HL-60 (cell line): ENCODE data around the gene DOC2B.

Experiments used
- CTCF ChIP-seq: IDR thresholded peaks from one replicate; pipeline ENCODE4 v1.5.1; 2011; ENCODE audit warnings: low read length, control low read depth, inconsistent platforms; ENCODE audit not compliant: insufficient read depth
- POLR2AphosphoS5 ChIP-seq: IDR thresholded peaks from 2 replicates; pipeline ENCODE4 v1.6.1; 2012; ENCODE audit warnings: low read depth
- SPI1 ChIP-seq: IDR thresholded peaks from 2 replicates; pipeline ENCODE4 v1.6.1; 2012; ENCODE audit warnings: low read depth, mild to moderate bottlenecking, borderline replicate concordance
- TF ChIP-seq, protein P1 (sequence below): IDR thresholded peaks from 2 replicates; pipeline ENCODE4 v1.6.1; 2012; ENCODE audit warnings: low read depth; ENCODE audit not compliant: insufficient replicate concordance

- TF ChIP-seq CTCF: no peak
- TF ChIP-seq SPI1: no peak
- no peak for TF ChIP-seq POLR2AphosphoS5
- TF ChIP-seq, protein P1, sequence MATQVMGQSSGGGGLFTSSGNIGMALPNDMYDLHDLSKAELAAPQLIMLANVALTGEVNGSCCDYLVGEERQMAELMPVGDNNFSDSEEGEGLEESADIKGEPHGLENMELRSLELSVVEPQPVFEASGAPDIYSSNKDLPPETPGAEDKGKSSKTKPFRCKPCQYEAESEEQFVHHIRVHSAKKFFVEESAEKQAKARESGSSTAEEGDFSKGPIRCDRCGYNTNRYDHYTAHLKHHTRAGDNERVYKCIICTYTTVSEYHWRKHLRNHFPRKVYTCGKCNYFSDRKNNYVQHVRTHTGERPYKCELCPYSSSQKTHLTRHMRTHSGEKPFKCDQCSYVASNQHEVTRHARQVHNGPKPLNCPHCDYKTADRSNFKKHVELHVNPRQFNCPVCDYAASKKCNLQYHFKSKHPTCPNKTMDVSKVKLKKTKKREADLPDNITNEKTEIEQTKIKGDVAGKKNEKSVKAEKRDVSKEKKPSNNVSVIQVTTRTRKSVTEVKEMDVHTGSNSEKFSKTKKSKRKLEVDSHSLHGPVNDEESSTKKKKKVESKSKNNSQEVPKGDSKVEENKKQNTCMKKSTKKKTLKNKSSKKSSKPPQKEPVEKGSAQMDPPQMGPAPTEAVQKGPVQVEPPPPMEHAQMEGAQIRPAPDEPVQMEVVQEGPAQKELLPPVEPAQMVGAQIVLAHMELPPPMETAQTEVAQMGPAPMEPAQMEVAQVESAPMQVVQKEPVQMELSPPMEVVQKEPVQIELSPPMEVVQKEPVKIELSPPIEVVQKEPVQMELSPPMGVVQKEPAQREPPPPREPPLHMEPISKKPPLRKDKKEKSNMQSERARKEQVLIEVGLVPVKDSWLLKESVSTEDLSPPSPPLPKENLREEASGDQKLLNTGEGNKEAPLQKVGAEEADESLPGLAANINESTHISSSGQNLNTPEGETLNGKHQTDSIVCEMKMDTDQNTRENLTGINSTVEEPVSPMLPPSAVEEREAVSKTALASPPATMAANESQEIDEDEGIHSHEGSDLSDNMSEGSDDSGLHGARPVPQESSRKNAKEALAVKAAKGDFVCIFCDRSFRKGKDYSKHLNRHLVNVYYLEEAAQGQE: no peak
Measured at GRCh38 chr17:144936-145670, 36.3 kb downstream of the DOC2B start.
